Loucy (cell line): ENCODE measurements around the gene SMURF1.

ENCODE experiments used
- H2AFZ ChIP-seq: fragments of 200-600 bp; sonication (generic); 2 replicates; pipeline ENCODE4 v1.6.0; 2016; ENCODE audit warnings: antibody characterized with exemption, mild to moderate bottlenecking, low read length, moderate library complexity
- H3F3A ChIP-seq: fragments of 200-600 bp; 2 replicates; pipeline ENCODE4 v1.6.0; 2016; ENCODE audit warnings: antibody characterized with exemption, low read depth, mild to moderate bottlenecking
- H3K27me3 ChIP-seq: fragments of 200-600 bp; sonication (generic); 2 replicates; pipeline ENCODE4 v1.6.1; 2014; ENCODE audit warnings: low read length, mild to moderate bottlenecking; ENCODE audit not compliant: insufficient read depth, poor library complexity, severe bottlenecking
- H3K36me3 ChIP-seq: fragments of 200-600 bp; sonication (generic); 2 replicates; pipeline ENCODE4 v1.6.1; 2016; ENCODE audit warnings: low read length; ENCODE audit not compliant: insufficient read depth
- H3K4me1 ChIP-seq: fragments of 200-600 bp; sonication (generic); 2 replicates; pipeline ENCODE4 v1.5.1; 2014; ENCODE audit warnings: low read length, mild to moderate bottlenecking; ENCODE audit not compliant: insufficient read depth, poor library complexity, severe bottlenecking
- H3K4me2 ChIP-seq: fragments of 200-600 bp; sonication (generic); 2 replicates; pipeline ENCODE4 v1.6.0; 2014; ENCODE audit warnings: antibody characterized with exemption, low read length, low read depth, mild to moderate bottlenecking; ENCODE audit not compliant: poor library complexity, severe bottlenecking
- H3K4me3 ChIP-seq: fragments of 200-600 bp; sonication (generic); 2 replicates; pipeline ENCODE4 v1.5.1; 2014; ENCODE audit warnings: low read length, mild to moderate bottlenecking, mixed read lengths; ENCODE audit not compliant: poor library complexity, severe bottlenecking
- H3K79me2 ChIP-seq: fragments of 200-600 bp; sonication (generic); 2 replicates; pipeline ENCODE4 v1.6.1; 2014; ENCODE audit warnings: low read length; ENCODE audit not compliant: insufficient read depth
- H3K9ac ChIP-seq: fragments of 200-600 bp; sonication (generic); 2 replicates; pipeline ENCODE4 v1.6.0; 2014; ENCODE audit warnings: mild to moderate bottlenecking, low read depth, low read length, moderate library complexity; ENCODE audit not compliant: poor library complexity, severe bottlenecking
- H3K9me2 ChIP-seq: fragments of 200-600 bp; sonication (generic); replicated peaks from 2 replicates; pipeline ENCODE4 v1.6.1; 2016; ENCODE audit warnings: low read depth, low read length, mixed read lengths
- H3K9me3 ChIP-seq: fragments of 200-600 bp; sonication (generic); 2 replicates; pipeline ENCODE4 v1.6.1; 2014; ENCODE audit warnings: mild to moderate bottlenecking, antibody characterized with exemption, low read length, low read depth; ENCODE audit not compliant: insufficient read depth
- H4K20me1 ChIP-seq: fragments of 200-600 bp; sonication (generic); 2 replicates; pipeline ENCODE4 v1.6.0; 2014; ENCODE audit warnings: antibody characterized with exemption, low read length, mild to moderate bottlenecking; ENCODE audit not compliant: insufficient read depth, poor library complexity, severe bottlenecking
- EZH2phosphoT487 ChIP-seq: fragments of 200-600 bp; IDR thresholded peaks from 2 replicates; pipeline ENCODE4 v1.6.1; 2018; ENCODE audit warnings: antibody characterized with exemption, mild to moderate bottlenecking, moderate library complexity, borderline replicate concordance
- TF ChIP-seq, protein P1 (sequence below): fragments of 200-600 bp; sonication (generic); conservative IDR thresholded peaks from 2 replicates; pipeline ENCODE4 v1.5.1; 2014; ENCODE audit warnings: mild to moderate bottlenecking, antibody characterized with exemption, low read length

SMURF1 gene

DNA sequence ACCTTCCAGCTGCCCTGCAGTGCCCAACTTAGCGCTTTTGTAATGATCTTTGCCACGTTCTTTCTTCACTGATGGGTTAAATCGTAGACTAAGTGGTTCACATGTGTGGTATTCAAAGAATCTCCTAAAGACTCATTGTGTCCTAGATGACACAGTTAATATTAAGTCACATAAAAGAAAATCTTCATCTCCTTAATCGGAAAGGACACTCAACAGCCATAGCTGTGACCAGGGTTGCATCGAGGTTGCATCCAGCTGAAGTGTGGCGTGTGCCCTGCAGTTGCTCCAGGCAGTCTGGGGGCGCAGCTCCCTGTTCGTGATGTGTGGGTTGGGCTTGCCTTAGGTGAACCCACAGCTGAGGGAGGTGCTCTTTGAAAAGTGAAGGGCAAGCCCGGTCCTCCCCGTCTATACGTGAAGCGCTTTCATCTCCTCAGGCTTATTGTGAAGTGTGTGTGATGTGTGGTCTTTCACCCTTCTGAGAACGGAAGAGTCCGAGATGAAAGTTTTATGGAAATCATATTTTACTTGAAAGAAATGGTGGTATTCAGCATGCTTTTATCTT lies 142.9 kb downstream of the SMURF1 start:
- Histone ChIP-seq H3K79me2 (no peaks in the 10 kb centered on the region), H3K4me3 (no peak overlapping the region), H3K4me1 (no peaks in the 10 kb centered on the region), H3F3A (no peaks in the 10 kb centered on the region), H3K9me2 (no peaks in the 10 kb centered on the region), H3K9ac (no peak overlapping the region), H4K20me1 (no peaks in the 10 kb centered on the region), H2AFZ (no peak overlapping the region), H3K27me3 (no peaks in the 10 kb centered on the region), H3K36me3 (peaks cover 81% of the 10 kb centered on the region; the same call in 1 of the 2 replicates), H3K4me2 (no peak overlapping the region), H3K9me3 (no peaks in the 10 kb centered on the region)
- TF ChIP-seq, protein P1, sequence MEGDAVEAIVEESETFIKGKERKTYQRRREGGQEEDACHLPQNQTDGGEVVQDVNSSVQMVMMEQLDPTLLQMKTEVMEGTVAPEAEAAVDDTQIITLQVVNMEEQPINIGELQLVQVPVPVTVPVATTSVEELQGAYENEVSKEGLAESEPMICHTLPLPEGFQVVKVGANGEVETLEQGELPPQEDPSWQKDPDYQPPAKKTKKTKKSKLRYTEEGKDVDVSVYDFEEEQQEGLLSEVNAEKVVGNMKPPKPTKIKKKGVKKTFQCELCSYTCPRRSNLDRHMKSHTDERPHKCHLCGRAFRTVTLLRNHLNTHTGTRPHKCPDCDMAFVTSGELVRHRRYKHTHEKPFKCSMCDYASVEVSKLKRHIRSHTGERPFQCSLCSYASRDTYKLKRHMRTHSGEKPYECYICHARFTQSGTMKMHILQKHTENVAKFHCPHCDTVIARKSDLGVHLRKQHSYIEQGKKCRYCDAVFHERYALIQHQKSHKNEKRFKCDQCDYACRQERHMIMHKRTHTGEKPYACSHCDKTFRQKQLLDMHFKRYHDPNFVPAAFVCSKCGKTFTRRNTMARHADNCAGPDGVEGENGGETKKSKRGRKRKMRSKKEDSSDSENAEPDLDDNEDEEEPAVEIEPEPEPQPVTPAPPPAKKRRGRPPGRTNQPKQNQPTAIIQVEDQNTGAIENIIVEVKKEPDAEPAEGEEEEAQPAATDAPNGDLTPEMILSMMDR, result no peak

DNA sequence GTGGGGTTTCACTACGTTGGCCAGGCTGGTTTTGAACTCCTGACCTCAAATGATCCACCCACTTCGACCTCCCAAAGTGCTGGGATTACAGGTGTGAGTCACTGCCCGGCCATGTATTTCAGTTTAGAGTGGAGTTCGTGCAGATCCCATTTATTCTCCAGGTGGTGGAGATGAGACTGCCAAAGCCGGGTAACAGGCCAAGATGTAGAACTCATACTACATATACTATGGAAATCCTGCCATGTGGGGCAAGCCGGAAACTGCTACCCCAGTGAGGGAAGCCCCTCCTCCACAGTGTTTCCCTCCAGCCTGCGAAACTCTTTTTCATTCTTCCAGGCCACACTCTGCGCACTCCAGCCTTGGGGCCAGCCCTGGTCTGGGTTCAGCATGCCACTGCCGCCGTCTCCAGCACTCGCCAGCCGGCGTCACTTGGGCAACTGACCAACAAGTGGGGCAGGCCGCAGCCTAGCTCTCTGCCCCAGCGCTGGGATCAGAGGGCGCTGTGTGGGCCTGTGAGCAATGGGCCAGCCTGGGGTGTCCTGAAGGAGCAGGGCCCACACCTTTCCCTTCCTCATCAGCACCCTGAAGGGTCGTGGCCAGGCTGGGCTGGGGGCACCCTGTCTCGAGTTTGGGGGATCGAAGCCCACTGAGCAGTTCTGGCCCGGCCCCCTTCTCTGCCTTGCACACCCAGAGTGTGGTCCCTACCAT lies 143.6 kb downstream of the SMURF1 start:
- no peak overlapping the region for H3K4me2 ChIP-seq

GRCh38 chr7:98998821-98999725 lies 144.8 kb downstream of the SMURF1 start:
- Histone ChIP-seq H3K4me3 (no peak overlapping the region), H3K27me3 (no peaks in the 10 kb centered on the region), H3K4me2 (no peak overlapping the region), H3K9ac (no peak overlapping the region), H3K79me2 (no peaks in the 10 kb centered on the region), H3K4me1 (no peaks in the 10 kb centered on the region), H3K9me2 (no peaks in the 10 kb centered on the region), H3K36me3 (peaks cover 81% of the 10 kb centered on the region; the same call in 1 of the 2 replicates), H2AFZ (no peak overlapping the region), H3F3A (no peaks in the 10 kb centered on the region), H4K20me1 (no peaks in the 10 kb centered on the region), H3K9me3 (no peaks in the 10 kb centered on the region)
- TF ChIP-seq, protein P1, result no peak
- no peak for TF ChIP-seq EZH2phosphoT487

More for the DNA sequence above, 143.6 kb downstream of the SMURF1 start:
- no peaks in the 10 kb centered on the region for H3K27me3 ChIP-seq
- no peaks in the 10 kb centered on the region for H3K79me2 ChIP-seq
- no peaks in the 10 kb centered on the region for H3K9me2 ChIP-seq
- no peak overlapping the region for H3K4me3 ChIP-seq
- no peak overlapping the region for H2AFZ ChIP-seq
- peaks cover 81% of the 10 kb centered on the region; the same call in 1 of the 2 replicates for H3K36me3 ChIP-seq
- H3K9ac ChIP-seq, result no peak overlapping the region
- no peaks in the 10 kb centered on the region for H4K20me1 ChIP-seq
- H3K4me1 ChIP-seq, result no peaks in the 10 kb centered on the region
- no peaks in the 10 kb centered on the region for H3K9me3 ChIP-seq
- TF ChIP-seq, protein P1, result no peak
- TF ChIP-seq EZH2phosphoT487, result no peak
- no peaks in the 10 kb centered on the region for H3F3A ChIP-seq
